HEK293 (cell line): Measurements from ENCODE around the gene GNG7.

Experiments used
- OVOL3 ChIP-seq: fragments of 450-650 bp; formaldehyde crosslinking; IDR thresholded peaks from 2 replicates; pipeline ENCODE4 v1.5.1; 2016; ENCODE audit warnings: missing biosample characterization, missing genetic modification characterization
- ZNF341 ChIP-seq: fragments of 450-650 bp; formaldehyde crosslinking; IDR thresholded peaks from 2 replicates; pipeline ENCODE4; 2016; ENCODE audit warnings: low read depth, missing biosample characterization, missing genetic modification characterization
- ZNF660 ChIP-seq: fragments of 450-650 bp; IDR thresholded peaks from 2 replicates; pipeline ENCODE4 v1.5.1; 2018; ENCODE audit warnings: missing biosample characterization, mild to moderate bottlenecking, missing genetic modification characterization
- TF ChIP-seq, protein P1 (sequence below): fragments of 450-650 bp; formaldehyde crosslinking; IDR thresholded peaks from 2 replicates; pipeline ENCODE4 v1.5.1; 2016; ENCODE audit warnings: missing biosample characterization, missing genetic modification characterization
- TF ChIP-seq, protein P2 (sequence below): fragments of 450-650 bp; formaldehyde crosslinking; IDR thresholded peaks from 2 replicates; pipeline ENCODE4 v1.5.1; 2016; ENCODE audit warnings: missing biosample characterization, missing genetic modification characterization, low read depth
- TF ChIP-seq, protein P3 (sequence below): fragments of 450-650 bp; formaldehyde crosslinking; IDR thresholded peaks from 2 replicates; pipeline ENCODE4 v1.5.1; 2016; ENCODE audit warnings: missing biosample characterization, missing genetic modification characterization
- TF ChIP-seq, protein P4 (sequence below): fragments of 450-650 bp; formaldehyde crosslinking; IDR thresholded peaks from 2 replicates; pipeline ENCODE4 v1.5.1; 2016; ENCODE audit warnings: missing biosample characterization, missing genetic modification characterization

DNA sequence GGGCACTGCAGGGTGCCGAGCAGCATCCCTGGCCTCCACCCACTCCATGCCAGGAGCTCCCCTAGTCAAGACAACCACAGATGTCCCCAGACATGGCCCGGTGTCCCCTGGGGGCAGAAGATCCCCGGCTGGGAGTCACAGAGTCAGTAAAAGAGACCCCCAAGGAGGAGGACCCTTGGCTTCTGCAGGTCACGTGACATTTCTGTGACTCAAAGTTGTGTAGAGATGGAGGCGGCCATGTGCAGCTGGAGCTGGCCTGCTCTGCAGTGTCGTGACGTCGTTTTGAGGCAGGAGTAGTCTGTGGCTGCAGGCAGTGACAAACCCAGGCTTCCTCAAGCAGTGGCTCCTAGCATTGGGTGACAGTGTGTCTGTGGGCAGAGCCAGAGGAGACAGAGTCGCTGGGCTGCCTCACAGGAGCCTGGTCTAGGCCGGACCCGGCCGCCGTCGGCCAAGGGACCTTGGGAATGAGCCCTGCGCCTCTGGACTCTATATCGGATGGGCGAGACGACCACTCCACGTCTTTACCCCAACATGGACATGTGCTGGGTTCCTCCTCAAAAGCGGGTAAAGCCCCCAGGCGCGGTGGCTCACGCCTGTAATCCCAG is 26.4 kb upstream of the GNG7 start:
- no peak for TF ChIP-seq OVOL3
- TF ChIP-seq, protein P1, sequence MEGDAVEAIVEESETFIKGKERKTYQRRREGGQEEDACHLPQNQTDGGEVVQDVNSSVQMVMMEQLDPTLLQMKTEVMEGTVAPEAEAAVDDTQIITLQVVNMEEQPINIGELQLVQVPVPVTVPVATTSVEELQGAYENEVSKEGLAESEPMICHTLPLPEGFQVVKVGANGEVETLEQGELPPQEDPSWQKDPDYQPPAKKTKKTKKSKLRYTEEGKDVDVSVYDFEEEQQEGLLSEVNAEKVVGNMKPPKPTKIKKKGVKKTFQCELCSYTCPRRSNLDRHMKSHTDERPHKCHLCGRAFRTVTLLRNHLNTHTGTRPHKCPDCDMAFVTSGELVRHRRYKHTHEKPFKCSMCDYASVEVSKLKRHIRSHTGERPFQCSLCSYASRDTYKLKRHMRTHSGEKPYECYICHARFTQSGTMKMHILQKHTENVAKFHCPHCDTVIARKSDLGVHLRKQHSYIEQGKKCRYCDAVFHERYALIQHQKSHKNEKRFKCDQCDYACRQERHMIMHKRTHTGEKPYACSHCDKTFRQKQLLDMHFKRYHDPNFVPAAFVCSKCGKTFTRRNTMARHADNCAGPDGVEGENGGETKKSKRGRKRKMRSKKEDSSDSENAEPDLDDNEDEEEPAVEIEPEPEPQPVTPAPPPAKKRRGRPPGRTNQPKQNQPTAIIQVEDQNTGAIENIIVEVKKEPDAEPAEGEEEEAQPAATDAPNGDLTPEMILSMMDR (tag by site-specific recombination) = no peak
- TF ChIP-seq, protein P2, sequence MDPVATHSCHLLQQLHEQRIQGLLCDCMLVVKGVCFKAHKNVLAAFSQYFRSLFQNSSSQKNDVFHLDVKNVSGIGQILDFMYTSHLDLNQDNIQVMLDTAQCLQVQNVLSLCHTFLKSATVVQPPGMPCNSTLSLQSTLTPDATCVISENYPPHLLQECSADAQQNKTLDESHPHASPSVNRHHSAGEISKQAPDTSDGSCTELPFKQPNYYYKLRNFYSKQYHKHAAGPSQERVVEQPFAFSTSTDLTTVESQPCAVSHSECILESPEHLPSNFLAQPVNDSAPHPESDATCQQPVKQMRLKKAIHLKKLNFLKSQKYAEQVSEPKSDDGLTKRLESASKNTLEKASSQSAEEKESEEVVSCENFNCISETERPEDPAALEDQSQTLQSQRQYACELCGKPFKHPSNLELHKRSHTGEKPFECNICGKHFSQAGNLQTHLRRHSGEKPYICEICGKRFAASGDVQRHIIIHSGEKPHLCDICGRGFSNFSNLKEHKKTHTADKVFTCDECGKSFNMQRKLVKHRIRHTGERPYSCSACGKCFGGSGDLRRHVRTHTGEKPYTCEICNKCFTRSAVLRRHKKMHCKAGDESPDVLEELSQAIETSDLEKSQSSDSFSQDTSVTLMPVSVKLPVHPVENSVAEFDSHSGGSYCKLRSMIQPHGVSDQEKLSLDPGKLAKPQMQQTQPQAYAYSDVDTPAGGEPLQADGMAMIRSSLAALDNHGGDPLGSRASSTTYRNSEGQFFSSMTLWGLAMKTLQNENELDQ (tag by site-specific recombination) = no peak
- TF ChIP-seq, protein P3, sequence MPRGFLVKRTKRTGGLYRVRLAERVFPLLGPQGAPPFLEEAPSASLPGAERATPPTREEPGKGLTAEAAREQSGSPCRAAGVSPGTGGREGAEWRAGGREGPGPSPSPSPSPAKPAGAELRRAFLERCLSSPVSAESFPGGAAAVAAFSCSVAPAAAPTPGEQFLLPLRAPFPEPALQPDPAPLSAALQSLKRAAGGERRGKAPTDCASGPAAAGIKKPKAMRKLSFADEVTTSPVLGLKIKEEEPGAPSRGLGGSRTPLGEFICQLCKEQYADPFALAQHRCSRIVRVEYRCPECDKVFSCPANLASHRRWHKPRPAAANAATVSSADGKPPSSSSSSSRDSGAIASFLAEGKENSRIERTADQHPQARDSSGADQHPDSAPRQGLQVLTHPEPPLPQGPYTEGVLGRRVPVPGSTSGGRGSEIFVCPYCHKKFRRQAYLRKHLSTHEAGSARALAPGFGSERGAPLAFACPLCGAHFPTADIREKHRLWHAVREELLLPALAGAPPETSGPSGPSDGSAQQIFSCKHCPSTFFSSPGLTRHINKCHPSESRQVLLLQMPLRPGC (tag by site-specific recombination) = no peak
- TF ChIP-seq, protein P4, sequence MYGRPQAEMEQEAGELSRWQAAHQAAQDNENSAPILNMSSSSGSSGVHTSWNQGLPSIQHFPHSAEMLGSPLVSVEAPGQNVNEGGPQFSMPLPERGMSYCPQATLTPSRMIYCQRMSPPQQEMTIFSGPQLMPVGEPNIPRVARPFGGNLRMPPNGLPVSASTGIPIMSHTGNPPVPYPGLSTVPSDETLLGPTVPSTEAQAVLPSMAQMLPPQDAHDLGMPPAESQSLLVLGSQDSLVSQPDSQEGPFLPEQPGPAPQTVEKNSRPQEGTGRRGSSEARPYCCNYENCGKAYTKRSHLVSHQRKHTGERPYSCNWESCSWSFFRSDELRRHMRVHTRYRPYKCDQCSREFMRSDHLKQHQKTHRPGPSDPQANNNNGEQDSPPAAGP (tag by site-specific recombination) = no peak
- TF ChIP-seq ZNF341 (tag by site-specific recombination) = no peak
- no peak for TF ChIP-seq ZNF660 (tag by site-specific recombination)
